NCI-H1694 treated with DMSO at 0.1 percent for 48 hours (cell line): Measurements from ENCODE around the gene GPR3.
A peak's percentile ranks its signal among the peaks of the same experiment; 100 is the strongest.
"Not testable (repeated sequence)": the region's sequence is repeated elsewhere in the genome, so short reads cannot be mapped to it uniquely, and the experiment has no call there.

ENCODE experiments used
- DNase-seq: peaks from one replicate; lab custom pipeline; 2025; lab: John Stamatoyannopoulos, UW

GPR3 gene

GRCh38 chr1:27400082-27400962, 7.9 kb downstream of the GPR3 start:
- no peak for DNase-seq

GRCh38 chr1:27400963-27401341, 8.5 kb downstream of the GPR3 start:
- no peak for DNase-seq

- DNase-seq: no peak
These were observed 9.9 kb downstream of the GPR3 start for GRCh38 chr1:27402349-27402754.

- DNase-seq: no peak
These were observed 10.8 kb downstream of the GPR3 start for GRCh38 chr1:27403065-27403726.

- no peak for DNase-seq
These were observed 11.5 kb downstream of the GPR3 start for GRCh38 chr1:27403931-27404330.

GRCh38 chr1:27405074-27405473, 12.7 kb downstream of the GPR3 start:
- DNase-seq: no peak

GRCh38 chr1:27405598-27406361, 13.4 kb downstream of the GPR3 start:
- DNase-seq: not testable (repeated sequence)

GRCh38 chr1:27406362-27406680, 13.9 kb downstream of the GPR3 start:
- no peak for DNase-seq

- DNase-seq: not testable (repeated sequence)
These were observed 14.4 kb downstream of the GPR3 start for GRCh38 chr1:27406791-27407190.

- no peak for DNase-seq
These were observed 15.7 kb downstream of the GPR3 start for GRCh38 chr1:27408151-27408550.

- DNase-seq: no peak
These were observed 17.2 kb downstream of the GPR3 start for GRCh38 chr1:27409669-27410068.

GRCh38 chr1:27410709-27411108, 18.3 kb downstream of the GPR3 start:
- no peak for DNase-seq

- DNase-seq: no peak
These were observed 20.1 kb downstream of the GPR3 start for GRCh38 chr1:27412502-27412901.

- DNase-seq: no peak
These were observed 20.6 kb downstream of the GPR3 start for GRCh38 chr1:27413004-27413403.

- no peak for DNase-seq
These were observed 21.7 kb downstream of the GPR3 start for GRCh38 chr1:27414091-27414490.

- peak; percentile 31 for DNase-seq
These were observed 24.1 kb downstream of the GPR3 start for GRCh38 chr1:27416387-27417111.

- no peak for DNase-seq
These were observed 25.3 kb downstream of the GPR3 start for GRCh38 chr1:27417713-27418112.

- no peak for DNase-seq
These were observed 26.1 kb downstream of the GPR3 start for GRCh38 chr1:27418326-27419185.

GRCh38 chr1:27423709-27424108, 31.3 kb downstream of the GPR3 start:
- DNase-seq: no peak

- no peak for DNase-seq
These were observed 34.9 kb downstream of the GPR3 start for GRCh38 chr1:27427329-27427728.

GRCh38 chr1:27427816-27428315, 35.4 kb downstream of the GPR3 start:
- DNase-seq: no peak
